Measurements from ENCODE around the gene FAM221B. TPM values are rescaled to one million over a fixed set of nuclear protein-coding genes. Genes with fewer than 3 reads are reported as not detected.

FAM221B gene
- total RNA-seq, 3 donors from 2014 or later (not counting 1 experiment from before 2014, with no cell fraction given), result not detected

- ATAC-seq (no peak), DNase-seq (no peak)
- no peaks in the 10 kb centered on the region for H3K36me3 ChIP-seq (ENCODE audit: control insufficient read depth, insufficient read depth, low read length)
- no peaks in the 10 kb centered on the region for H3K4me1 Mint-ChIP-seq
- intact Hi-C loops (cut with micrococcal nuclease), result no loop called here
- no peaks in the 10 kb centered on the region for H3K9me3 ChIP-seq (ENCODE audit: control insufficient read depth, insufficient read depth, low read length)
- no peak overlapping the region for H3K4me3 ChIP-seq (ENCODE audit: low read length)
- 89% methylated on average over 19 of the region's 19 CpGs for WGBS (ENCODE audit: insufficient coverage)
- no peak for TF ChIP-seq CTCF (IDR thresholded peaks at IDR 0.05)
- H3K27me3 Mint-ChIP-seq (ENCODE audit: low read depth in 2 of 2), result peaks cover 0 to 1% of the 10 kb centered on the region in 2 donors
- no peaks in the 10 kb centered on the region for H3K27me3 ChIP-seq (ENCODE audit: control insufficient read depth, insufficient read depth, low read length)
- no peaks in the 10 kb centered on the region for H3K9me3 Mint-ChIP-seq
- no peak overlapping the region for H3K27ac Mint-ChIP-seq
- H3K27ac ChIP-seq (ENCODE audit: low read length), result no peak overlapping the region
- no peaks in the 10 kb centered on the region for H3K4me1 ChIP-seq (ENCODE audit: control insufficient read depth, insufficient read depth, low read length)
- no peak overlapping the region for H3K4me3 Mint-ChIP-seq
- H3K36me3 Mint-ChIP-seq, result no peaks in the 10 kb centered on the region
Observed at GRCh38 chr9:35869621-35870216, 41.2 kb upstream of the FAM221B start.

DNA sequence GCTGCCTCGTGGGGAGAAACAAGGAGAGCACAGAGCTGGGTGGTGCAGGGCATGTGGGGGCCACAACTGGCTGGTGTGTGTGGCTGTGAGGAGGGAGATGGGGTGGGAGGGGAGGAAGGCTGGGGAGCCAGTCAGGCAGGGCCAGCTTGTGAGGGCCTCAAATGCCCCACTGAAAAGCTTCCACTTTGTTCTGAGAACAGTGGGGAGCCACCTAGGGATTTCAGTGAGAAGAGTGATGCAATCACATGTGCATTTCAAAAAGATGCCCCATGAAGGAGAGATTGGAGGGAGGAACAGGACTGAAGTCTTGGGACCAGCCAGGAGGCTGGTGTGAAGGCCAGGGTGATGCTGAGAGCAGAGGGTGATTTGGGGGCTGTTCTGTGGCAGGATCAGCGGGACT is 40.4 kb upstream of the FAM221B start:
- Histone ChIP-seq H3K27ac (ENCODE audit: low read length) (no peak overlapping the region), H3K4me3 (ENCODE audit: low read length) (no peak overlapping the region), H3K27me3 (ENCODE audit: control insufficient read depth, insufficient read depth, low read length) (no peaks in the 10 kb centered on the region), H3K9me3 (ENCODE audit: control insufficient read depth, insufficient read depth, low read length) (no peaks in the 10 kb centered on the region), H3K36me3 (ENCODE audit: control insufficient read depth, insufficient read depth, low read length) (no peaks in the 10 kb centered on the region), H3K4me1 (ENCODE audit: control insufficient read depth, insufficient read depth, low read length) (no peaks in the 10 kb centered on the region)
- no peak for DNase-seq
- intact Hi-C loops (cut with micrococcal nuclease), result no loop called here
- peaks cover 0 to 2% of the 10 kb centered on the region in 2 donors for H3K27me3 Mint-ChIP-seq (ENCODE audit: low read depth in 2 of 2)
- no peak for TF ChIP-seq CTCF (IDR thresholded peaks at IDR 0.05)
- no peak overlapping the region for H3K4me3 Mint-ChIP-seq
- no peaks in the 10 kb centered on the region for H3K9me3 Mint-ChIP-seq
- WGBS (ENCODE audit: insufficient coverage), result 73% methylated on average over 2 of the region's 2 CpGs
- H3K4me1 Mint-ChIP-seq, result no peaks in the 10 kb centered on the region
- H3K27ac Mint-ChIP-seq, result no peak overlapping the region
- H3K36me3 Mint-ChIP-seq, result no peaks in the 10 kb centered on the region
- ATAC-seq, result no peak

GRCh38 chr9:35867538-35867937 is 39.0 kb upstream of the FAM221B start:
- Mint-ChIP-seq H3K4me1 (no peaks in the 10 kb centered on the region), H3K36me3 (no peaks in the 10 kb centered on the region), H3K27ac (no peak overlapping the region), H3K9me3 (no peaks in the 10 kb centered on the region), H3K27me3 (ENCODE audit: low read depth in 2 of 2) (peaks cover 0 to 6% of the 10 kb centered on the region in 2 donors), H3K4me3 (no peak overlapping the region)
- no peak overlapping the region for H3K27ac ChIP-seq (ENCODE audit: low read length)
- no peaks in the 10 kb centered on the region for H3K36me3 ChIP-seq (ENCODE audit: control insufficient read depth, insufficient read depth, low read length)
- H3K9me3 ChIP-seq (ENCODE audit: control insufficient read depth, insufficient read depth, low read length), result no peaks in the 10 kb centered on the region
- WGBS (ENCODE audit: insufficient coverage), result 85% methylated on average over 4 of the region's 4 CpGs
- ATAC-seq, result no peak
- no peak overlapping the region for H3K4me3 ChIP-seq (ENCODE audit: low read length)
- no peaks in the 10 kb centered on the region for H3K4me1 ChIP-seq (ENCODE audit: control insufficient read depth, insufficient read depth, low read length)
- DNase-seq, result no peak
- no peaks in the 10 kb centered on the region for H3K27me3 ChIP-seq (ENCODE audit: control insufficient read depth, insufficient read depth, low read length)
- intact Hi-C loops (cut with micrococcal nuclease), result no loop called here
- no peak for TF ChIP-seq CTCF (IDR thresholded peaks at IDR 0.05)

DNA sequence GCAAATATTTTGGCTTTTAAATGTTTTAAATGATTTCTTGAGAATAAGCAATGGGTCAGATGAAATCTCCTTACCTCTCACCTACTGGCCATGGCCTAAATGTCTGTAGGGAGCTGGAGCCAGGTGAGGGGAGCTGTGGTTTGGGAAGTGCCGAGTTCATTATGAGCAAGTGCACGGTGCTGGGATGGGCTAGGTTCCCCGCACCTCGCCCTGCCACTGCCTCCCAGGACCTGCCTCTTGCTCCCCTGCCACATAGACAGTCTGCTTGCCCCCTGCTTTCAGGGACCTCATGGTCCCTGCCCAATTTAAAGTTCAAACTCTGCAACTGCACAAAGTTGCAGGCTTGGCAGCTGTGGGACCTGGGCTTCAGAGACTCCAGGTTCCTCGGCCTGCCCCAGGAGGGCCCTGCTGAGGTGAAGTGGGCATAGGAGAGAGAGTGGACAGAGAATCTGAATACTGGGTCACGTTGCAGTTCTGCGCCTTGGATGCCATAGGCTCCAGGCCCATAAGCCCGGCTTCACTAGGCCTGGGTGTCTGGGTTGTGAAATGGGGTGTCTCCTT is 36.2 kb upstream of the FAM221B start:
- H3K27ac ChIP-seq (ENCODE audit: low read length), result no peak overlapping the region
- intact Hi-C loops (cut with micrococcal nuclease), result no loop called here
- H3K9me3 ChIP-seq (ENCODE audit: control insufficient read depth, insufficient read depth, low read length), result no peaks in the 10 kb centered on the region
- peaks cover 16 to 19% of the 10 kb centered on the region in 2 donors for H3K27me3 Mint-ChIP-seq (ENCODE audit: low read depth in 2 of 2)
- no peak overlapping the region for H3K27ac Mint-ChIP-seq
- no peaks in the 10 kb centered on the region for H3K27me3 ChIP-seq (ENCODE audit: control insufficient read depth, insufficient read depth, low read length)
- WGBS (ENCODE audit: insufficient coverage), result 97% methylated on average over 8 of the region's 8 CpGs
- no peaks in the 10 kb centered on the region for H3K36me3 ChIP-seq (ENCODE audit: control insufficient read depth, insufficient read depth, low read length)
- ATAC-seq, result no peak
- no peak for TF ChIP-seq CTCF (IDR thresholded peaks at IDR 0.05)
- H3K4me1 ChIP-seq (ENCODE audit: control insufficient read depth, insufficient read depth, low read length), result no peaks in the 10 kb centered on the region
- no peak overlapping the region for H3K4me3 ChIP-seq (ENCODE audit: low read length)
- no peak for DNase-seq
- no peaks in the 10 kb centered on the region for H3K4me1 Mint-ChIP-seq
- H3K36me3 Mint-ChIP-seq, result no peaks in the 10 kb centered on the region
- H3K9me3 Mint-ChIP-seq, result no peaks in the 10 kb centered on the region
- no peak overlapping the region for H3K4me3 Mint-ChIP-seq
